ENCODE data around the gene ADAMTS2. TPM values are rescaled to one million over a fixed set of nuclear protein-coding genes. Genes with fewer than 3 reads are reported as not detected.

ADAMTS2 gene
- total RNA-seq, 1 donor from 2014 or later = 1.2 TPM

DNA sequence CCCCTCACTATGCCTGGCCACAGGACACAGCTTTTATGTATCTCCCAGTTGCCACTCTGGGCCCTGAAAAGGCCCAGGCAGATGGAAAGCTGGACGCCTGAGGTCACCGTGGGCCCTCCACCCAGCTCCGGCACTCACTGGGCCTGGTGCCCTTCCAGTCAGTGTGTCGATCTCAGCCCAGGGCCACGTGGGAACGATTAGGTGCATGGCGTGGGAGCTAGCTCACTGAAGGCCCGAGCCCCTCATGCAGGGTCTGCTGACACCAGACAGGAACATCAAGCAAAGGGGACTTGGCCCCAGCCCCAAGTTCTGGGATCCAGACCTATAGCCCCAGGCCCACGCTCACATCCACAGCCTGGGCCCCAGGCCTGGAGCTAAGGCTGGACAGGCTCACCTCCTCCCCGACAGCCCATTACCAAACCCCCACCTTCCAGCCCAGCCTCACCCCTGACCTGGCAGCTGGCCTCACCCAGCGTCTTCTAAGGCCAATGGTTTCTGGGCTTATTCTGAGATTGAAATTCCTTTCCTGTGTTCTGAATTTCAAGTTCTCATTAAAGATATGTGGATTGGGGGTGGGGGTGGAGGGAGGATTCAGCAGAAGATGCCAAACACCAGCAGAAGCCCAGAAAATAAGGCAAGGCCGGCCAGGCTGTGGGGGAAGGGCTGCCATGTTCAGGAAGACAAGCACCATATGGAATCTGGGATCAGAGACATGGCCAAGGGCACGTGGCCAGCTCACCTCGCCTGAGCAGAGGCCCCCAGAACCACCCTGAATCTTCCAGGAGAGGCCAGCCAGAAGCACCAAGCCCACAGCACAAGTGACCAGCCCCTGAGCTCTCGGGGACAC, 74.5 kb downstream of the ADAMTS2 start:
- Histone ChIP-seq H2AFZ (replicated peaks) (no peak overlapping the region), H3K4me1 (peaks cover 7% of the 10 kb centered on the region), H3K27ac (no peak overlapping the region), H3K4me2 (no peak overlapping the region), H3K9ac (no peak overlapping the region), H3K27me3 (no peaks in the 10 kb centered on the region), H3K79me2 (ENCODE audit: low read depth) (no peaks in the 10 kb centered on the region), H3K4me3 (no peak overlapping the region), H3K9me3 (ENCODE audit: low read depth) (no peaks in the 10 kb centered on the region), H4K20me1 (ENCODE audit: low read depth) (no peaks in the 10 kb centered on the region), H3K36me3 (no peaks in the 10 kb centered on the region), H3F3A (ENCODE audit: low read depth) (no peaks in the 10 kb centered on the region)
- DNase-seq (ENCODE audit: low spot score) = no peak
- Mint-ChIP-seq H3K27me3 (ENCODE audit: insufficient read depth, low read depth) (peaks cover under 1% of the 10 kb centered on the region), H3K4me1 (peaks cover 17% of the 10 kb centered on the region), H3K27ac (peak overlapping the region; percentile 83), H3K9me3 (no peaks in the 10 kb centered on the region), H3K36me3 (no peaks in the 10 kb centered on the region), H3K4me3 (no peak overlapping the region)
- TF ChIP-seq, protein P1, sequence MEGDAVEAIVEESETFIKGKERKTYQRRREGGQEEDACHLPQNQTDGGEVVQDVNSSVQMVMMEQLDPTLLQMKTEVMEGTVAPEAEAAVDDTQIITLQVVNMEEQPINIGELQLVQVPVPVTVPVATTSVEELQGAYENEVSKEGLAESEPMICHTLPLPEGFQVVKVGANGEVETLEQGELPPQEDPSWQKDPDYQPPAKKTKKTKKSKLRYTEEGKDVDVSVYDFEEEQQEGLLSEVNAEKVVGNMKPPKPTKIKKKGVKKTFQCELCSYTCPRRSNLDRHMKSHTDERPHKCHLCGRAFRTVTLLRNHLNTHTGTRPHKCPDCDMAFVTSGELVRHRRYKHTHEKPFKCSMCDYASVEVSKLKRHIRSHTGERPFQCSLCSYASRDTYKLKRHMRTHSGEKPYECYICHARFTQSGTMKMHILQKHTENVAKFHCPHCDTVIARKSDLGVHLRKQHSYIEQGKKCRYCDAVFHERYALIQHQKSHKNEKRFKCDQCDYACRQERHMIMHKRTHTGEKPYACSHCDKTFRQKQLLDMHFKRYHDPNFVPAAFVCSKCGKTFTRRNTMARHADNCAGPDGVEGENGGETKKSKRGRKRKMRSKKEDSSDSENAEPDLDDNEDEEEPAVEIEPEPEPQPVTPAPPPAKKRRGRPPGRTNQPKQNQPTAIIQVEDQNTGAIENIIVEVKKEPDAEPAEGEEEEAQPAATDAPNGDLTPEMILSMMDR (IDR thresholded peaks at IDR 0.05) = no peak
- TF ChIP-seq EZH2 (IDR thresholded peaks at IDR 0.05) (no peak), EZH2phosphoT487 (IDR thresholded peaks at IDR 0.05) (no peak)

DNA sequence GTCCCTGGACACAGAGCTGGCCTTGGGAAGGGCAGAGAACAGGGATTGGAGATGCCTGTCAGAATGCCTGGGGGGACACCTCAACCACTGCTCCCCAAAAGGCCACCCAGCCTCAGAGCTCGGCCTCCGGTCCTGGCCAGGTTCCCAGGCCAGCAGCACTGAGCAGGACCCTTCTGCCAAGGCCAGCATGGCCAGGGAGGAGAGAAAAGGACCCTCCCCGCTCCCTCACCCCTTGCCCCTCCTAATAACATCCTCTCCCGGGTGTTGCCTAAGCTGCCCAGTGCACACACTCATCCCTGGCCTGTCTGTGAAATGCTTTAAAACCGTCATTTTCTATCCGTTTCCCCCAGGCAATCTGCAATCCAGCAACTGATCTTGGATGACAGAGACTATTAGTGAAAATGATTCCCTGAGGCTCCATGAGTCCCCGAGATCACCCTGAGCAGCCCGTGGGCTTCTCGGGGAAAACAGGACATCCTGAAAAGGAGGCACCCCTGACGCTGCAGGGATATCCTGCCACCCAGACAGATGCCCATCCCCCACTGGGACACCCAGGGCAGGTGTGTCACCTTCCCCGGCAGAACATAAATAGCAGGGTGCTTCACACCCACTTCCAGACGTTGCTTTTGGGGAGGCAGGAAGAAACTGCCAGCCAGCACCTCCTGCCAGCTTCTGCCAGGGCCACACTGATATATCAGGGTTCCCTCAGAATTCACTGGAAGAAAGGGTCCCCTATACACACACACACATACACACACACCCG, 75.3 kb downstream of the ADAMTS2 start:
- Histone ChIP-seq H3K4me3 (no peak overlapping the region), H3K4me2 (no peak overlapping the region), H3K4me1 (peaks cover 15% of the 10 kb centered on the region), H3F3A (ENCODE audit: low read depth) (no peaks in the 10 kb centered on the region), H3K36me3 (no peaks in the 10 kb centered on the region), H2AFZ (replicated peaks) (no peak overlapping the region), H3K27ac (no peak overlapping the region), H3K9me3 (ENCODE audit: low read depth) (no peaks in the 10 kb centered on the region), H3K9ac (no peak overlapping the region), H3K79me2 (ENCODE audit: low read depth) (no peaks in the 10 kb centered on the region), H3K27me3 (no peaks in the 10 kb centered on the region), H4K20me1 (ENCODE audit: low read depth) (no peaks in the 10 kb centered on the region)
- peaks cover 4% of the 10 kb centered on the region for H3K27me3 Mint-ChIP-seq (ENCODE audit: insufficient read depth, low read depth)
- no peak overlapping the region for H3K27ac Mint-ChIP-seq
- peaks cover 18% of the 10 kb centered on the region for H3K4me1 Mint-ChIP-seq
- DNase-seq (ENCODE audit: low spot score) = no peak
- no peak for TF ChIP-seq EZH2phosphoT487 (IDR thresholded peaks at IDR 0.05)
- no peak for TF ChIP-seq EZH2 (IDR thresholded peaks at IDR 0.05)
- TF ChIP-seq, protein P1 (IDR thresholded peaks at IDR 0.05) = no peak
- no peaks in the 10 kb centered on the region for H3K36me3 Mint-ChIP-seq
- H3K9me3 Mint-ChIP-seq = no peaks in the 10 kb centered on the region
- H3K4me3 Mint-ChIP-seq = no peak overlapping the region

DNA sequence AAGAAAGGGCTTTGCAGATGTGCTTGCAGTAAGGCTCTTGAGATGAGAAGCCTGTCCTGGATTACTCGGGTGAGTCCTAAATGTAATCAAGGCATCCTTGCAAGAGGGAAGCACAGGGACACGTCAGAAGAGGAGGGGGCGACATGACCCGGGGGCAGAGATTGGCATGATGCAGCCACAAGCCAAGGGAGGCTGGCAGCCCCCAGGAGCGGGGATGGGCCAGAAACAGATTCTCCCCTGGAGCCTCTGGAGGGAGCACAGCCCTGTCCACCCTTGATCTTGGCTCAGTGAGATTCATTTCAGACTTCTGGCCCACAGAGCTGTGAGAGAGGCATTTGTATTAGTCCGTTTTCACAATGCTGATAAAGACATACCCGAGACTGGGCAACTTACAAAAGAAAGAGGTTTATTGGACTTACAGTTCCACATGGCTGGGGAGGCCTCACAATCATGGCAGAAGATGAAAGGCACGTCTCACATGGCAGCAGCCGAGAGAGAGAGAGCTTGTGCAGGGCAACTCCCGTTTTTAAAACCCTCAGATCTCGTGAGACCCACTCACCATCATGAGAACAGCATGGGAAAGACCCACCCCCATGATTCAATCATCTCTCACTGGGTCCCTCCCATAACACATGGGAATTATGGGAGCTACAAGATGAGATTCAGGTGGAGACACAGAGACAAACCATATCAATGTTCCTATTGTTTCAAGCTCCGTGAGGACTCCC, 76.1 kb downstream of the ADAMTS2 start:
- H3K27ac ChIP-seq = no peak overlapping the region

More for the DNA sequence above, 76.1 kb downstream of the ADAMTS2 start:
- Histone ChIP-seq H3K27me3 (no peaks in the 10 kb centered on the region), H3K4me1 (peaks cover 16% of the 10 kb centered on the region), H3K4me2 (no peak overlapping the region), H3F3A (ENCODE audit: low read depth) (no peaks in the 10 kb centered on the region), H3K9ac (no peak overlapping the region), H2AFZ (replicated peaks) (no peak overlapping the region), H4K20me1 (ENCODE audit: low read depth) (no peaks in the 10 kb centered on the region), H3K36me3 (no peaks in the 10 kb centered on the region), H3K79me2 (ENCODE audit: low read depth) (no peaks in the 10 kb centered on the region), H3K4me3 (no peak overlapping the region), H3K9me3 (ENCODE audit: low read depth) (no peaks in the 10 kb centered on the region)
- Mint-ChIP-seq H3K4me3 (no peak overlapping the region), H3K4me1 (peaks cover 19% of the 10 kb centered on the region), H3K36me3 (no peaks in the 10 kb centered on the region), H3K27me3 (ENCODE audit: insufficient read depth, low read depth) (peaks cover 4% of the 10 kb centered on the region), H3K27ac (peak overlapping the region; percentile 83), H3K9me3 (no peaks in the 10 kb centered on the region)
- no peak for DNase-seq (ENCODE audit: low spot score)
- TF ChIP-seq EZH2phosphoT487 (IDR thresholded peaks at IDR 0.05) = no peak
- TF ChIP-seq, protein P1 (IDR thresholded peaks at IDR 0.05) = no peak
- no peak for TF ChIP-seq EZH2 (IDR thresholded peaks at IDR 0.05)

All from neural progenitor cell (in vitro differentiated cells).